Brain microvascular endothelial cell (primary cell): ENCODE measurements around the gene GAPDH.
A peak's percentile ranks its signal among the peaks of the same experiment; 100 is the strongest.

Experiments used
- DNase-seq: peaks from one replicate; pipeline ENCODE4 v3.0.0-alpha.2; 2020
- H3K27ac ChIP-seq: fragments of 250-450 bp; sonication (Bioruptor Pico); 2 replicates; pipeline ENCODE4 v1.5.1; 2020; ENCODE audit warnings: mild to moderate bottlenecking, moderate library complexity
- H3K27me3 ChIP-seq: fragments of 250-450 bp; sonication (Bioruptor Pico); replicated peaks from 2 replicates; pipeline ENCODE4 v1.5.1; 2020; ENCODE audit warnings: mild to moderate bottlenecking
- H3K36me3 ChIP-seq: fragments of 250-450 bp; sonication (Bioruptor Pico); replicated peaks from 2 replicates; pipeline ENCODE4 v1.5.1; 2020; ENCODE audit warnings: mild to moderate bottlenecking
- H3K4me3 ChIP-seq: 2 replicates; pipeline ENCODE4 v1.5.1; 2011; ENCODE audit warnings: low read depth, mild to moderate bottlenecking, control low read depth, low read length, moderate library complexity
- CTCF ChIP-seq: IDR thresholded peaks from 2 replicates; pipeline ENCODE4 v1.5.1; 2011; ENCODE audit warnings: low read depth, mild to moderate bottlenecking, moderate library complexity, low read length, control low read depth, inconsistent platforms; ENCODE audit errors: missing control alignments
- in situ Hi-C: cut with HindIII; loops from 2 replicates; pipeline ENCODE4 v1.10.0; 2017; ENCODE audit warnings: low sequenced_read_pairs, low pct_ligation_motif_present

Gene GAPDH

GRCh38 chr12:6532927-6533652 is 1.2 kb upstream of the GAPDH start:
- Histone ChIP-seq H3K4me3 (peak overlapping the region; percentile 99), H3K36me3 (peaks cover 55% of the 10 kb centered on the region), H3K27ac (peak overlapping the region; percentile 92), H3K27me3 (no peaks in the 10 kb centered on the region)
- DNase-seq, result no peak
- in situ Hi-C loops, result no loop called here
- no peak for TF ChIP-seq CTCF

- DNase-seq, result no peak
- Histone ChIP-seq H3K27me3 (no peaks in the 10 kb centered on the region), H3K4me3 (peak overlapping the region; percentile 99), H3K27ac (peak overlapping the region; percentile 92), H3K36me3 (peaks cover 55% of the 10 kb centered on the region)
- no peak for TF ChIP-seq CTCF
- in situ Hi-C loops, result no loop called here
These were observed 729 bp upstream of the GAPDH start for GRCh38 chr12:6533653-6533922.

GRCh38 chr12:6534695-6534944 is 303 bp downstream of the GAPDH start:
- H3K4me3 ChIP-seq, result peak overlapping the region; percentile 99
- DNase-seq, result no peak
- no peak for TF ChIP-seq CTCF
- H3K27ac ChIP-seq, result peak overlapping the region; percentile 92
- peaks cover 51% of the 10 kb centered on the region for H3K36me3 ChIP-seq
- in situ Hi-C loops, result no loop called here
- no peaks in the 10 kb centered on the region for H3K27me3 ChIP-seq

- peak; percentile 1 for TF ChIP-seq CTCF
- Histone ChIP-seq H3K4me3 (peak overlapping the region; percentile 99), H3K36me3 (peaks cover 48% of the 10 kb centered on the region), H3K27ac (peak overlapping the region; percentile 92), H3K27me3 (no peaks in the 10 kb centered on the region)
- no peak for DNase-seq
- in situ Hi-C loops, result no loop called here
These were observed 804 bp downstream of the GAPDH start for GRCh38 chr12:6534945-6535696.

GRCh38 chr12:6535697-6535946 is 1.3 kb downstream of the GAPDH start:
- TF ChIP-seq CTCF, result no peak
- no peaks in the 10 kb centered on the region for H3K27me3 ChIP-seq
- peak overlapping the region; percentile 92 for H3K27ac ChIP-seq
- in situ Hi-C loops, result no loop called here
- peak overlapping the region; percentile 99 for H3K4me3 ChIP-seq
- peaks cover 45% of the 10 kb centered on the region for H3K36me3 ChIP-seq
- DNase-seq, result no peak
